Lung (tissue), 12 donors: ENCODE measurements around the gene FUT8. TPM values are rescaled to one million over a fixed set of nuclear protein-coding genes. Genes with fewer than 3 reads are reported as not detected.

Experiments used
- ATAC-seq: fragments of 200-7000 bp; cut with Tn5 transposase; one replicate; pipeline ENCODE4 v1.9.1; 2020; ENCODE audit warnings: moderate number of reproducible peaks; ENCODE audit not compliant: insufficient read depth, low FRiP score
- DNase-seq, 3 donors: peaks; one replicate each; pipeline ENCODE4 v3.0.0-alpha.2; 2013 to 2017
- H3K27ac ChIP-seq, 2 donors: one replicate each; pipeline ENCODE4 v1.5.1; 2013; ENCODE audit warnings: mild to moderate bottlenecking in 2 of 2, moderate library complexity in 2 of 2, control low read depth in 1 of 2, inconsistent platforms in 1 of 2, low read depth in 1 of 2, low read length in 1 of 2
- H3K27me3 ChIP-seq, 3 donors: one replicate each; pipeline ENCODE4 v1.5.1; 2013; ENCODE audit warnings: low read length in 2 of 3; ENCODE audit not compliant: control insufficient read depth in 3 of 3, insufficient read depth in 3 of 3
- H3K36me3 ChIP-seq, 4 donors: one replicate each; pipeline ENCODE4 v1.5.1; 2013; ENCODE audit warnings: low read length in 4 of 4, mild to moderate bottlenecking in 1 of 4, moderate library complexity in 1 of 4; ENCODE audit not compliant: control insufficient read depth in 4 of 4, insufficient read depth in 4 of 4
- H3K4me1 ChIP-seq, 5 donors: one replicate each; pipeline ENCODE4 v1.5.1; 2013; ENCODE audit warnings: low read length in 5 of 5, mild to moderate bottlenecking in 2 of 5, moderate library complexity in 1 of 5; ENCODE audit not compliant: control insufficient read depth in 5 of 5, insufficient read depth in 5 of 5
- H3K4me3 ChIP-seq: one replicate; pipeline ENCODE4 v1.5.1; 2013; ENCODE audit warnings: mild to moderate bottlenecking, control low read depth, moderate library complexity
- H3K9ac ChIP-seq, 2 donors: one replicate each; pipeline ENCODE4 v1.5.1; 2013; ENCODE audit warnings: low read length in 2 of 2, control low read depth in 1 of 2; ENCODE audit not compliant: insufficient read depth in 1 of 2
- H3K9me3 ChIP-seq, 4 donors: one replicate each; pipeline ENCODE4 v1.5.1; 2013; ENCODE audit warnings: low read length in 3 of 4, mild to moderate bottlenecking in 1 of 4, moderate library complexity in 1 of 4; ENCODE audit not compliant: control insufficient read depth in 4 of 4, insufficient read depth in 3 of 4
- CTCF ChIP-seq: IDR thresholded peaks from 2 replicates; pipeline ENCODE4 v1.5.1; 2012; ENCODE audit warnings: mild to moderate bottlenecking; ENCODE audit errors: control extremely low read depth, extremely low read depth
- WGBS, 2 donors: extraction: QIAGEN DNeasy Blood & Tissue Kit; methylation state at CpG; one replicate each; pipeline ENCODE4 v1.1.7; 2013; 5-methylcytosine and 5-hydroxymethylcytosine counted together
- polyA plus RNA-seq, 2 donors: library from polyadenylated mRNA; stranded (reverse); fragments of 200-250 nt; gene quantifications; one replicate each; pipeline ENCODE4 v1.2.1, GENCODE V29; 2013
- total RNA-seq, 2 donors: library from RNA; depleted of rRNA in 1 of 2; stranded (reverse); fragments of >200 nt in 1 of 2; gene quantifications; one replicate each; pipeline ENCODE4 v1.2.1, GENCODE V29; 2014 to 2021
- donor health status: control.
- donor health status: control.
- donor health status: Bipolar disorder and iron deficiency.
- donor health status: healthy.
- donor health status: DM: yes; HTN: yes; CAD: no.

Gene FUT8
- total and polyA plus RNA-seq, 4 donors, result 9.9 to 98.5 (median 25.8) TPM

DNA sequence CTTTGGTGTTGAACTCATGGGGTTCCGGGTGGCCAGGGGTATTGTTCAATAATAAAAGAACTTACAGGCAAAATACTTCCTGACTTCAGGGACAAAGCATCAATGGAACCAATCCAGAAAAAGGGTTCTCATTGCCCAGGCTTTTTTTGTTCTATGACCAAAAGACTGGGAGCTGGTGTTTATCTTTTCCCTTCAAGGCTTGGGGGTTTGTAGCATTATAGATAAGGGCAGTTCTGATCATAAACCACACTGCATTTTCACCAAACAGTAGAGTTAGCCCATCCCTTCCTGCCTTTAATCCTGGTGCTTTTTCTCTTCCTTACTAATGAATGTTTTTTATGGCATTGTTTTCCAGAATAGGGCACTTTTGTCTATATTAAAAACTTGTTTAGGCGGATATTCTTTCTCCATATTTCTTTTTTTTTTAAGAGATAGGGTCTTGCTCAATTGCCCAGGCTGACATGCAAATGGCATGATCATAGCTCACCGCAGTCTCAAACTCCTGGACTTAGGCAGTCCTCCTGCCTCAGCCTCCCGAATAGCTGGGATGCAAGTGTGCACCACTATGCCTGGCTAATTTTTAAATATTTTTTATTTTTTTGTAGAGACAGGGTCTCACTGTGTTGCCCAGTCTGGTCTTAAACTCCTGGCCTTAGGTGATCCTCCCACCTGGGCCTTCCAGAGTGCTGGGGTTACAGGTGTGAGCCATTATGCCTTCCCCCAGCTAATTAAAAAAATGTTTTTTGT, 9.7 kb downstream of the FUT8 start:
- Histone ChIP-seq H3K27me3 (no peaks in the 10 kb centered on the region), H3K9ac (no peak overlapping the region), H3K36me3 (peaks cover 0 to 1% (median 0%) of the 10 kb centered on the region in 4 donors), H3K4me1 (peaks cover 0 to 3% (median 0%) of the 10 kb centered on the region in 5 donors), H3K27ac (no peak overlapping the region), H3K4me3 (no peak overlapping the region), H3K9me3 (no peaks in the 10 kb centered on the region)
- WGBS, 2 donors, result 85 to 92% methylated on average over 4 of the region's 4 CpGs
- ATAC-seq, result no peak
- no peak for DNase-seq
- no peak for TF ChIP-seq CTCF

DNA sequence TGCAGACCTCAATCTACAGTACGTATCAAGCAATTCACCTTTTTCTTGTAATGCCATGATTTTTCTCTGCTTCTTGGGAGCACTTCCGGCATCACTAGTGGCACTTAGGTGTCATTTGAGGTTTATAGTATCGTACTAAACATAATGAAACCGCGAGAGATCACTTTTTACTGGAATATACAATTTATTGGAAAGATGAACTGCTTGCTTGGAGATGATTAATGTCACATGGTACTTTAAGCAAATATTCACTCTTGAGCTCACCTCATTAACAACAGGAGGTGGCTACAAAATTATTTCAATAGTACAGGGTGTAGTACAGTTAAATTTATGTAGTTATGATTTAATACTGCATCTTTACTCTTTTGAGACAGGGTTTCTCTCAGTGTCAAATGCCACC, 11.5 kb downstream of the FUT8 start:
- DNase-seq (no peak), ATAC-seq (no peak)
- Histone ChIP-seq H3K27ac (no peak overlapping the region), H3K27me3 (no peaks in the 10 kb centered on the region), H3K4me3 (no peak overlapping the region), H3K9ac (no peak overlapping the region), H3K4me1 (no peaks in the 10 kb centered on the region), H3K36me3 (peaks cover 0 to 1% (median 0%) of the 10 kb centered on the region in 4 donors), H3K9me3 (no peaks in the 10 kb centered on the region)
- 89 to 93% methylated on average over 5 of the region's 5 CpGs for WGBS, 2 donors
- TF ChIP-seq CTCF, result no peak

- 94 to 98% methylated on average over 5 of the region's 5 CpGs for WGBS, 2 donors
- ATAC-seq, result no peak
- Histone ChIP-seq H3K36me3 (peaks cover 0 to 1% (median 0%) of the 10 kb centered on the region in 4 donors), H3K4me1 (no peaks in the 10 kb centered on the region), H3K9me3 (no peaks in the 10 kb centered on the region), H3K27me3 (no peaks in the 10 kb centered on the region), H3K9ac (no peak overlapping the region), H3K4me3 (no peak overlapping the region), H3K27ac (no peak overlapping the region)
- no peak for DNase-seq
- no peak for TF ChIP-seq CTCF
Measured at GRCh38 chr14:65424531-65424930, 12.0 kb downstream of the FUT8 start.
